GM19240 (cell line): ENCODE measurements around the gene ZCCHC2.

ENCODE experiments used
- DNase-seq: peaks from one replicate; pipeline ENCODE4 v3.0.0; 2011; ENCODE audit warnings: low spot score; ENCODE audit not compliant: insufficient read length

ZCCHC2 gene

GRCh38 chr18:62607708-62608428 is 85.0 kb downstream of the ZCCHC2 start:
- no peak for DNase-seq

GRCh38 chr18:62609764-62610163 is 86.9 kb downstream of the ZCCHC2 start:
- DNase-seq: no peak

- no peak for DNase-seq
These were observed 87.5 kb downstream of the ZCCHC2 start for GRCh38 chr18:62610351-62610700.

GRCh38 chr18:62610701-62611411 is 88.0 kb downstream of the ZCCHC2 start:
- DNase-seq: no peak

- no peak for DNase-seq
These were observed 88.8 kb downstream of the ZCCHC2 start for GRCh38 chr18:62611453-62612288.

- DNase-seq: no peak
These were observed 89.4 kb downstream of the ZCCHC2 start for GRCh38 chr18:62612289-62612645.

- no peak for DNase-seq
These were observed 90.0 kb downstream of the ZCCHC2 start for GRCh38 chr18:62612776-62613175.

GRCh38 chr18:62614494-62614893 is 91.7 kb downstream of the ZCCHC2 start:
- no peak for DNase-seq

GRCh38 chr18:62616331-62616805 is 93.5 kb downstream of the ZCCHC2 start:
- DNase-seq: no peak

- DNase-seq: no peak
These were observed 95.2 kb downstream of the ZCCHC2 start for GRCh38 chr18:62617793-62618591.

- DNase-seq: no peak
These were observed 95.9 kb downstream of the ZCCHC2 start for GRCh38 chr18:62618735-62619134.

- no peak for DNase-seq
These were observed 98.7 kb downstream of the ZCCHC2 start for GRCh38 chr18:62621546-62621945.

- DNase-seq: no peak
These were observed 102.2 kb downstream of the ZCCHC2 start for GRCh38 chr18:62625019-62625418.
